ENCODE data around the gene PMS1.
A peak's percentile ranks its signal among the peaks of the same experiment; 100 is the strongest.
"Not testable (repeated sequence)": the region's sequence is repeated elsewhere in the genome, so short reads cannot be mapped to it uniquely, and the experiment has no call there.

PMS1 gene

GRCh38 chr2:189818249-189819038, 34.2 kb downstream of the PMS1 start:
- DNase-seq = peak; percentile 18

GRCh38 chr2:189819297-189819704, 35.1 kb downstream of the PMS1 start:
- DNase-seq = peak; percentile 29

DNA sequence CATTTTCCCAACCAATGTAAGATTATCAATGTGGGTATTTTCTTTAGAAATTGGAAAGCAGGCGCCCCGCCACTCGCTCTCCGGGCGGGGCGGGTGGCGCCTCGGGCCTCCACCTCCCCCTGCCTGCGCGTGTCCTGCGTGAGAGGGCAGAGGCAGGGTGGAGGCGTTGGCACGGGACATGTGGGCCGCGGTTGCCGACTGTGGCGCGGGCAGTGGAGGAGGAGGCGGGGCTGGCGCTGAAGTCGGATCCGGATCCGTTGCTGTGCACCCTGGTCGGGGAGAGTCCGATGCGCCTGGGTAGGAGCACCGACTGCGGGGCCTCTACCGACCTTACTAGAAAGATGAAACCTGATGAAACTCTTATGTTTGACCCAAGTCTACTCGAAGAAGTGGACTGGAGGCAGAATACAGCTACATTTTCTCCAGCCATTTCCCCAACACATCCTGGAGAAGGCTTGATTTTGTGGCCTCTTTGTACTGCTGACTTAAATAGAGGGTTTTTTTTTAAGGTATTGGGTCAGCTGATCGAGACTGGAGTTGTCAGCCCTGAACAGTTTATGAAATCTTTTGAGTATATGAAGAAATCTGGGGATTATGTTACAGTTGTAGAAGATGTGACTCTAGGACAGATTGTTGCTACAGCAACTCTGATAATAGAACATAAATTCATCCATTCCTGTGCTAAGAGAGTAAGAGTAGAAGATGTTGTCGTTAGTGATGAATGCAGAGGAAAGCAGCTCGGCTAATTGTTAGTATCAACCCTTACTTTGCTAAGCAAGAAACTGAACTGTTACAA, 37.9 kb downstream of the PMS1 start:
- DNase-seq = no peak

DNA sequence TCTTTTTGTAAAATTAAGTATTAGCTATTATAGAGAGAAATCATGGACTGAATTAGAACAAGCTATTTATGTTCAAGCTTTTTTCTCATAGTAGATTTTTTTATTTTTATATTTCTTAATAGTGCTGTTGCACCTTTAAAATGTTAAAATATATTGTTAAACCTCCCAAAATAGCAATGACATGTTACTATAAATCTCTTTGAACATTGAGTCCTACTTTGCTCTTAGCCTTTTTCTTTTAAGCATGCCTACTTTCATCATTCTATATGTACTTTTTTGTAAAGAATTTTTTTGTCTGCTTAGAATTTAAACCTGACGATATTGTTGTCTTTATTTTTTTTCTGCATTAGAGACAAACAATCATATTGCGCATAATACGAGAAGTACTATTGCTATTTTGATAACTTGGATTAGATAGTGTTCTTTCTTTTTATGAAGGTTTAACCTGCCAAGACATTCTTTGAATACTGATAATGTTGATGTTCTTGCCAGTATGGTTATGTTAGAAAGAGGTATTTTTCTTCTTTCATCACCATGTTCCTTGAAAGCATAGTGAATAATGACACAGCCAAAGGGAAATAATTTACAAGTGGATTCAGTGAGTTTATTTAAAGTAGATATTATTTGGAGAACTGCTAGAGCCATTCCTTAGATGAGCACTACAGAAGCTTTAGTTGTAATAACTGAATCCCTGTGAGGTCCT, 40.6 kb downstream of the PMS1 start:
- no peak for DNase-seq

GRCh38 chr2:189826039-189826438, 41.8 kb downstream of the PMS1 start:
- DNase-seq = no peak

- no peak for DNase-seq
Observed at GRCh38 chr2:189829102-189829833, 45.0 kb downstream of the PMS1 start.

DNA sequence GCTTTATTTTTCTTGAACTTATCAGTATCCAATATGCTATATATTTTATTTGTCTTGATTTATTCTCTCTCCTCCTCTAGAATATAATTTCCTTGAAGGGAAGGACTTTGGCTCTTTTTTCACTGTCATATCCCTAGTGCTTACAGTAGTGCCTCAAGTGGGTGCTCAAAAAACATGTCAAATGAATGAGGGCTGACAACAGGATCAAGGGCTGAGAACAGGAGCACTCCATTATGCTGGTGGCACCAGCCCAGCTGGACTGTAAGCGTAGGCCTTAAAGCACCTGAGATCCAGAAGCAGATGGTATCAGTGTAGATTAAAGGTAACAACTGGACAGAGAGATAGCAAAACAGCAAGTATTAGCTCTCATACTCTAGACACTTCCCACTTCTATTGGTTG, 46.3 kb downstream of the PMS1 start:
- DNase-seq = no peak

GRCh38 chr2:189834059-189834458, 49.8 kb downstream of the PMS1 start:
- no peak for DNase-seq

DNA sequence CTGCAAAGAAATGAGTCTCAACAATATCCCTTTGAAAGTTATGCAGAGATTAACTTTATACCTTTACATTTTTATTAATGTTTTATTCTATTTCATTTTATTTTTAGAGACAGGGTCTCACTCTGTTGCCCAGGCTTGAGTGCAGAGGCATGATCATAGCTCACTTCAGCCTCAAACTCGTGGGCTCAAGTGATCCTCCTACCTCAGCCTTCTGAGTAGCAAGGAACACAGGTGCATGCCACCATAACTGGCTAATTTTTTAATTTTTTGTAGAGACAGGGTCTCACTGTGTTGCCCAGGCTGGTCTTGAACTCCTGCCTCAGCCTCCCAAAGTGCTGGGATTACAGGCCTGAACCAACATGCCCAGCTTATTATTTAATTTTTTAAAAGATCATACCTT, 50.4 kb downstream of the PMS1 start:
- not testable (repeated sequence) for DNase-seq

GRCh38 chr2:189835855-189836558, 51.8 kb downstream of the PMS1 start:
- DNase-seq = no peak

DNA sequence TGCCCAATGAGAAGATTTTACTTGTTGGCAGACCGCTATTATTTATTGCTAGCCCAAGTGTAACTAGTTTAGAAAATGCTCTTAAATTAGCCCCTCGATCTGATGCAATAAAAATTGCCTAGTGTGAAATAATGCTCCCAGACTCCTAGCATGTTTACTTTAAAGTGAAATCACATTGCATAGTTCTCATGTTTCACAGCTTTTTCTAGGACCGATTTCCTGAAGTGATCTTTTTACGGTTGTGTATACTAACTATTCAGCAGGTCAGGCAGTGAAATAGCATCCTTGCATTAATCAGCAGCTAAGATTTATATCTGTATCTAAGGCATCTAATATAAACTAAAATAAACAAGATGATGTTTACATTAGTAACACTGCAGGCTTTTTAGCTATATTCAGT, 52.4 kb downstream of the PMS1 start:
- DNase-seq = no peak

DNA sequence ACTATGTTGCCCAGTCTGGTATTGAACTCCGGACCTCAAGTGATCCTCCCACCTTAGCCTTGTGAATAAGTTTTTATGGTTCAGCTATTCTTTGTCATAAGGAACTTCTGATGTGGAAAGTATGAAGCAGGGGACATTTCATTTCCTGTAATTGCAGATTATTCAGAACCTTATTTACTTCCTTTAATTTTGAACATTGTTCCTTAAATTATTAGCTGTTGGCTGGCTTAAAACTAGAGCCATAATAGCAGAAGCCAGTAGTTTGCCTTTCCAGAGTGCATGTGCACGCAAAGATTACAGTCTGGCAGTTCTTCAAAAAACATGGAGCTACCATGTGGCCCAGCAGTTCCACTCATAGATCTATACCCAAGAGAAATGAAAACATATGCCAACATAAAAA, 53.1 kb downstream of the PMS1 start:
- DNase-seq = no peak

GRCh38 chr2:189841019-189841418, 56.8 kb downstream of the PMS1 start:
- no peak for DNase-seq

GRCh38 chr2:189848276-189848675, 64.0 kb downstream of the PMS1 start:
- no peak for DNase-seq

DNA sequence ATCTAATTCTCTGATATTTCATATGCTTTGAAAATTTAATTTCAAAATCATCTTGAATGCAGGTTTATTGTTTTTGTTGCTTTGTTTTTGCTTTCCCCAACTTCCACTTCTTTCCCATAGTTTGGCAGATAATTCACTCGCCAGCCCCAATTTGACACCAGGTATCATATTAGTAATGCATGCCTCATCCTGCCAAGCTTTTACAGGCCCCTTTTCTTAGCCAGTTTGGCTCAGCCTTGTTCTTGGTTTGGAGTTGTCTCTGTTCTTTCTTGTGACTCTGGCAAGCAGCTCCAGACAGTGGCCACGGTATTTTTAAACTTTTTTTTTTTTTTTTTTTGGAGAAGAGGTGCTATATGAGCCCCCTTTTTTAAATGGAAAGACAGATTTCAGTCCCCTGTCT, 65.3 kb downstream of the PMS1 start:
- DNase-seq = no peak

GRCh38 chr2:189851174-189851826, 67.0 kb downstream of the PMS1 start:
- DNase-seq = no peak

- DNase-seq = no peak
Observed at GRCh38 chr2:189854187-189854586, 69.9 kb downstream of the PMS1 start.

- DNase-seq = no peak
Observed at GRCh38 chr2:189854940-189855339, 70.7 kb downstream of the PMS1 start.

DNA sequence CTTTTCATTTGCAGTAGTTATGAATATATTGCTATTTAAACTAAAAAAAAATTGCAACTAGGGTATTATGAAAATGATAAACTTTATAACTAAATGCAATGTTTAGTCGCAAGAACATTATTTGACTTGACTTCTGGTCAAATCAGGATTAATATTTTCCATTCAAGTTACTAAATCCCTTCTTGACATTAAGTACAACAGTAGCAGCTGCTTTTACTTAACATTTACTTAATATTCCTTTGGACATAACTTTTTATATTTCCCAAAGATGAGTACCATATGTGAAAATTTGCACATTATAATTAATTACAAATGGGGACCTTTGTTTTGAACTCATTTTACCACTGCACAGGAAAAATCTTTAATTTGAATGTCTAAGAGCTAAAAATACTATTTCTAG, 74.0 kb downstream of the PMS1 start:
- DNase-seq = no peak

DNA sequence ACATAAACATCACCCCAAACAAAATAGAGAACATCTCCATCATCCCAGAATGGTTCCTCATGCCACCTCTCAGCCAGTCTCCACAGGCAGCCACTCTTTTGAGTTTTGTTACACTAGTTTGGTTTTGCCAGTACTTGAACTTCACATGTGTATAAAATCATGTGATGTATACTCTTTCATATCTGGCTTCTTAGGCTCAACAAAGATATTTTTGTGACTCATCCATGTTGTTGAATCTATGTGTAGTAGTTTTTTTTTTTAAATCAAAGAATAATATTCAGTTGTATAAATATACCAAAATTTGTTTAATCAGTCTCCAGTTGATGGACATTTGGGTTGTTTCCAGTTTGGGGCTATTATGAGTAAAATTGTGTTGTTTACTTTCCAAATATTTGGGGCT, 75.9 kb downstream of the PMS1 start:
- DNase-seq = no peak

GRCh38 chr2:189862751-189863150, 78.5 kb downstream of the PMS1 start:
- DNase-seq = no peak

DNA sequence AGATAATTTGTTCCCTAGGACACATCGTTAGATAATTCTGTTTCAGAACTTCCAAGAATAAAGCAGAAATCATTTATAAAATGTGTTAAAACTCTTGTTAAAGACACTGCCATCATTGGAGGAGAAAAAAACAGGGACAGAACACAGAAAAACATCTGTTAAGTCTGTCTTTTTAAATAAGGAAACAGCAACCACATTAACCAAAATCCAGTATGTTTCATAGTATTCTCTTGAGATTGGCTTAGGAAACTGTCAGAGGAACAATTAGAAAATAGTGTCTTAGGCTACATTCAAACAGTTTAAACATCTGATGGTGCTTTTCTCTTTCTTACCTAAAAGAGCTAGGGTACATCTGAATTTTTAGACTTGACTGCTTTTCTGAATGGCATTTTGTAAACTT, 81.6 kb downstream of the PMS1 start:
- no peak for DNase-seq
